Colonic mucosa (tissue), 4 donors: Measurements from ENCODE around the gene FNDC3B. TPM values are rescaled to one million over a fixed set of nuclear protein-coding genes. Genes with fewer than 3 reads are reported as not detected.

ENCODE experiments used
- DNase-seq: peaks from one replicate; pipeline ENCODE4 v3.0.0-alpha.2; 2020
- H3K27ac ChIP-seq: fragments of 200-600 bp; one replicate; pipeline ENCODE4 v1.8.0; 2021
- H3K27me3 ChIP-seq: fragments of 200-600 bp; one replicate; pipeline ENCODE4 v1.8.0; 2021
- H3K36me3 ChIP-seq: fragments of 200-600 bp; one replicate; pipeline ENCODE4 v1.8.0; 2021
- H3K4me1 ChIP-seq: fragments of 200-600 bp; one replicate; pipeline ENCODE4 v1.8.0; 2021; ENCODE audit warnings: mild to moderate bottlenecking
- H3K4me3 ChIP-seq: fragments of 200-600 bp; one replicate; pipeline ENCODE4 v1.8.0; 2021
- H3K9ac ChIP-seq, 2 donors: one replicate each; pipeline ENCODE4 v1.7.0; 2013; ENCODE audit warnings: control low read depth in 2 of 2, low read depth in 2 of 2, low read length in 2 of 2
- H3K9me3 ChIP-seq: fragments of 200-600 bp; one replicate; pipeline ENCODE4 v1.8.0; 2021
- CTCF ChIP-seq: fragments of 200-600 bp; IDR thresholded peaks from one replicate; pipeline ENCODE4 v1.8.0; 2022; ENCODE audit warnings: antibody characterized with exemption, mild to moderate bottlenecking
- intact Hi-C: fragments of 100-400 bp; cut with DNase I; formaldehyde crosslinking; loops from one replicate; pipeline ENCODE4 v1.14.1; 2022
- total RNA-seq, 2 donors: library from RNA; stranded (reverse); fragmentation: NEBNext Ultra II Directional in 1 of 2; extraction: Animal tissue kit (Norgen Biotek cat#: 25700) in 1 of 2; gene quantifications; one replicate each; pipeline ENCODE4 v1.2.1, GENCODE V29; 2021
- donor health status: healthy.
- donor health status: DM: no; HTN: no; CAD: no.
- donor health status: DM: no; HTN: no; CAD: no.

The FNDC3B gene
- total RNA-seq, 2 donors from 2014 or later, result 66.7 to 142 TPM

- no peak overlapping the region for H3K27ac ChIP-seq
- H3K36me3 ChIP-seq, result no peaks in the 10 kb centered on the region
- DNase-seq, result no peak
- no peaks in the 10 kb centered on the region for H3K27me3 ChIP-seq
- TF ChIP-seq CTCF, result no peak
- no peaks in the 10 kb centered on the region for H3K9me3 ChIP-seq
- H3K4me1 ChIP-seq, result no peaks in the 10 kb centered on the region
- no peak overlapping the region for H3K9ac ChIP-seq
- no peak overlapping the region for H3K4me3 ChIP-seq
- intact Hi-C loops, result no loop called here
Observed at GRCh38 chr3:172079326-172079976, 40.1 kb downstream of the FNDC3B start.

- Histone ChIP-seq H3K9ac (no peak overlapping the region), H3K4me3 (no peak overlapping the region), H3K27ac (no peak overlapping the region), H3K27me3 (no peaks in the 10 kb centered on the region), H3K9me3 (no peaks in the 10 kb centered on the region), H3K4me1 (no peaks in the 10 kb centered on the region), H3K36me3 (no peaks in the 10 kb centered on the region)
- intact Hi-C loops, result no loop called here
- no peak for TF ChIP-seq CTCF
- DNase-seq, result no peak
Observed at GRCh38 chr3:172080503-172080902, 41.1 kb downstream of the FNDC3B start.

- intact Hi-C loops, result no loop called here
- Histone ChIP-seq H3K4me3 (no peak overlapping the region), H3K9me3 (no peaks in the 10 kb centered on the region), H3K27ac (peak overlapping the region; percentile 7), H3K9ac (peak overlapping the region in 1 of 2 donors; percentile 14), H3K4me1 (peaks cover under 1% of the 10 kb centered on the region), H3K36me3 (no peaks in the 10 kb centered on the region), H3K27me3 (no peaks in the 10 kb centered on the region)
- no peak for TF ChIP-seq CTCF
- no peak for DNase-seq
Observed at GRCh38 chr3:172082269-172082668, 42.9 kb downstream of the FNDC3B start.

- H3K27ac ChIP-seq, result peak overlapping the region; percentile 7
- no peak for TF ChIP-seq CTCF
- H3K27me3 ChIP-seq, result no peaks in the 10 kb centered on the region
- no peak for DNase-seq
- no peaks in the 10 kb centered on the region for H3K36me3 ChIP-seq
- no peak overlapping the region for H3K4me3 ChIP-seq
- H3K9ac ChIP-seq, result peak overlapping the region in 1 of 2 donors; percentile 14
- intact Hi-C loops, result no loop called here
- H3K4me1 ChIP-seq, result peaks cover 7% of the 10 kb centered on the region
- no peaks in the 10 kb centered on the region for H3K9me3 ChIP-seq
Observed at GRCh38 chr3:172082820-172083513, 43.6 kb downstream of the FNDC3B start.

- peaks cover 11% of the 10 kb centered on the region for H3K4me1 ChIP-seq
- DNase-seq, result no peak
- peak overlapping the region; percentile 7 for H3K27ac ChIP-seq
- H3K9me3 ChIP-seq, result no peaks in the 10 kb centered on the region
- H3K36me3 ChIP-seq, result no peaks in the 10 kb centered on the region
- H3K27me3 ChIP-seq, result no peaks in the 10 kb centered on the region
- H3K4me3 ChIP-seq, result no peak overlapping the region
- no peak for TF ChIP-seq CTCF
- intact Hi-C loops, result no loop called here
- no peak overlapping the region for H3K9ac ChIP-seq
Observed at GRCh38 chr3:172083995-172084409, 44.6 kb downstream of the FNDC3B start.
